GM12891 (cell line): ENCODE measurements around the gene PRRT3.

Source experiments
- PAX5 ChIP-seq: IDR thresholded peaks from 2 replicates; pipeline ENCODE4 v1.6.1; 2011; ENCODE audit warnings: low read length, moderate library complexity, mild to moderate bottlenecking; ENCODE audit not compliant: insufficient read depth, severe bottlenecking
- POLR2A ChIP-seq: IDR thresholded peaks from 2 replicates; pipeline ENCODE4 v1.6.1; 2011; ENCODE audit warnings: low read depth, low read length, control low read depth
- POLR2AphosphoS5 ChIP-seq: IDR thresholded peaks from 2 replicates; pipeline ENCODE4 v1.6.1; 2011; ENCODE audit warnings: low read depth, low read length, control low read depth
- TAF1 ChIP-seq: IDR thresholded peaks from 2 replicates; pipeline ENCODE4 v1.6.1; 2011; ENCODE audit warnings: low read depth, low read length, control low read depth

GRCh38 chr3:9928158-9928557 is 24.1 kb downstream of the PRRT3 start:
- TF ChIP-seq POLR2AphosphoS5 (no peak), TAF1 (no peak), POLR2A (no peak), PAX5 (no peak)
